Cortex of kidney (tissue), 1 donor: ENCODE data around the gene TMTC2.
"Not testable (repeated sequence)": the region's sequence is repeated elsewhere in the genome, so short reads cannot be mapped to it uniquely, and the experiment has no call there.

Experiments
- DNase-seq: peaks from one replicate; lab custom pipeline; 2025; lab: John Stamatoyannopoulos, UW

TMTC2 gene

GRCh38 chr12:82845076-82845475, 158.4 kb downstream of the TMTC2 start:
- DNase-seq: not testable (repeated sequence)

- DNase-seq: no peak
Observed at GRCh38 chr12:82848845-82849244, 162.1 kb downstream of the TMTC2 start.

- no peak for DNase-seq
Observed at GRCh38 chr12:82852529-82852928, 165.8 kb downstream of the TMTC2 start.

GRCh38 chr12:82855872-82856271, 169.2 kb downstream of the TMTC2 start:
- DNase-seq: no peak

- no peak for DNase-seq
Observed at GRCh38 chr12:82857276-82857675, 170.6 kb downstream of the TMTC2 start.

GRCh38 chr12:82857911-82858533, 171.3 kb downstream of the TMTC2 start:
- no peak for DNase-seq

GRCh38 chr12:82858534-82858917, 171.8 kb downstream of the TMTC2 start:
- DNase-seq: no peak

- no peak for DNase-seq
Observed at GRCh38 chr12:82862069-82862841, 175.5 kb downstream of the TMTC2 start.

- DNase-seq: no peak
Observed at GRCh38 chr12:82862876-82863649, 176.4 kb downstream of the TMTC2 start.

GRCh38 chr12:82866227-82866775, 179.6 kb downstream of the TMTC2 start:
- no peak for DNase-seq

- DNase-seq: no peak
Observed at GRCh38 chr12:82866946-82867345, 180.2 kb downstream of the TMTC2 start.

GRCh38 chr12:82867762-82868500, 181.2 kb downstream of the TMTC2 start:
- no peak for DNase-seq

GRCh38 chr12:82870771-82871377, 184.2 kb downstream of the TMTC2 start:
- no peak for DNase-seq

GRCh38 chr12:82872088-82872487, 185.4 kb downstream of the TMTC2 start:
- DNase-seq: no peak

- no peak for DNase-seq
Observed at GRCh38 chr12:82873309-82873708, 186.6 kb downstream of the TMTC2 start.

- DNase-seq: no peak
Observed at GRCh38 chr12:82873951-82874350, 187.2 kb downstream of the TMTC2 start.

- DNase-seq: no peak
Observed at GRCh38 chr12:82874945-82875344, 188.2 kb downstream of the TMTC2 start.

GRCh38 chr12:82876075-82876474, 189.4 kb downstream of the TMTC2 start:
- DNase-seq: no peak

GRCh38 chr12:82877963-82878362, 191.3 kb downstream of the TMTC2 start:
- no peak for DNase-seq

- DNase-seq: no peak
Observed at GRCh38 chr12:82880442-82880901, 193.8 kb downstream of the TMTC2 start.
